Femur (tissue), 1 donor: Measurements from ENCODE around the gene RAB7A.

Source experiments
- DNase-seq: peaks from one replicate; pipeline ENCODE4 v3.0.0-alpha.2; 2017

RAB7A gene

GRCh38 chr3:128726023-128727016, at the start of gene RAB7A:
RAB7A (plus strand) TSS chr3:128726183; CDS start chr3:128795368, 69,185 bp downstream.
- peak; percentile 99 for DNase-seq

- DNase-seq = no peak
Measured at GRCh38 chr3:128679338-128679737, 46.6 kb upstream of the RAB7A start.

GRCh38 chr3:128680603-128681368, 45.2 kb upstream of the RAB7A start:
- DNase-seq = peak; percentile 100

GRCh38 chr3:128681369-128681829, 44.6 kb upstream of the RAB7A start:
- no peak for DNase-seq

- no peak for DNase-seq
Measured at GRCh38 chr3:128683957-128684356, 42.0 kb upstream of the RAB7A start.

- no peak for DNase-seq
Measured at GRCh38 chr3:128684986-128685726, 40.8 kb upstream of the RAB7A start.

- DNase-seq = no peak
Measured at GRCh38 chr3:128686465-128686864, 39.5 kb upstream of the RAB7A start.

- no peak for DNase-seq
Measured at GRCh38 chr3:128689060-128689459, 36.9 kb upstream of the RAB7A start.

- DNase-seq = no peak
Measured at GRCh38 chr3:128693696-128694095, 32.3 kb upstream of the RAB7A start.

- no peak for DNase-seq
Measured at GRCh38 chr3:128697341-128697740, 28.6 kb upstream of the RAB7A start.

- DNase-seq = peak; percentile 44
Measured at GRCh38 chr3:128698211-128699047, 27.6 kb upstream of the RAB7A start.

GRCh38 chr3:128701342-128702212, 24.4 kb upstream of the RAB7A start:
- peak; percentile 28 for DNase-seq

GRCh38 chr3:128702391-128702790, 23.6 kb upstream of the RAB7A start:
- DNase-seq = no peak

- DNase-seq = no peak
Measured at GRCh38 chr3:128703561-128703960, 22.4 kb upstream of the RAB7A start.

- DNase-seq = no peak
Measured at GRCh38 chr3:128706086-128706615, 19.8 kb upstream of the RAB7A start.

GRCh38 chr3:128707928-128708494, 18.0 kb upstream of the RAB7A start:
- DNase-seq = no peak

- DNase-seq = no peak
Measured at GRCh38 chr3:128709038-128709437, 16.9 kb upstream of the RAB7A start.

- DNase-seq = no peak
Measured at GRCh38 chr3:128709506-128710210, 16.3 kb upstream of the RAB7A start.

GRCh38 chr3:128710816-128711433, 15.1 kb upstream of the RAB7A start:
- no peak for DNase-seq
